AG04450 (cell line): ENCODE data around the gene MORN4. TPM values are rescaled to one million over a fixed set of nuclear protein-coding genes. Genes with fewer than 3 reads are reported as not detected.
"Not testable (repeated sequence)": the region's sequence is repeated elsewhere in the genome, so short reads cannot be mapped to it uniquely, and the experiment has no call there.

Experiments
- CTCF ChIA-PET: fragments of 300-600, 350-600 bp; formaldehyde crosslinking; extraction: SDS; loops from one replicate; lab custom pipeline; 2022; ENCODE audit warnings: antibody characterized with exemption, inconsistent platforms; lab: Charles Lee
- POLR2A ChIA-PET: fragments of 350-600 bp; formaldehyde crosslinking; extraction: SDS; loops from one replicate; lab custom pipeline; 2021; ENCODE audit warnings: antibody characterized with exemption, inconsistent platforms; lab: Yijun Ruan, JAX
- DNase-seq: peaks from one replicate; pipeline ENCODE4 v3.0.0-alpha.2; 2011; ENCODE audit warnings: low read depth, low spot score
- H3K27ac ChIP-seq: one replicate; pipeline ENCODE4 v1.5.1; 2012; ENCODE audit warnings: low read depth, low read length, control low read depth
- H3K27me3 ChIP-seq: one replicate; pipeline ENCODE4 v1.6.0; 2012; ENCODE audit warnings: low read length; ENCODE audit not compliant: control insufficient read depth, insufficient read depth
- H3K4me3 ChIP-seq: 2 replicates; pipeline ENCODE4 v1.5.1; 2011; ENCODE audit warnings: mild to moderate bottlenecking, low read depth, low read length, control low read depth
- H3K9me3 ChIP-seq: 2 replicates; pipeline ENCODE4 v1.5.1; 2012; ENCODE audit warnings: low read length; ENCODE audit not compliant: control insufficient read depth, insufficient read depth
- polyA plus RNA-seq: library from polyadenylated mRNA; depleted of rRNA; stranded (reverse); fragments of >200 nt; gene quantifications from 2 replicates; pipeline ENCODE4 v1.2.3, GENCODE V29; 2011
- TF ChIP-seq, protein P1 (sequence below): IDR thresholded peaks from 2 replicates; pipeline ENCODE4 v1.5.1; 2011; ENCODE audit warnings: low read depth, low read length, control low read depth, inconsistent platforms

Gene MORN4
- polyA plus RNA-seq, 1 experiment = 16.0 TPM

- CTCF ChIA-PET = interaction anchor here (0.7 to 1.8 kb wide), 6 partner anchors 18 to 185 kb away, joined by 3 to 13 read pairs (median 6); partner anchors contain the start of gene ANKRD2
- POLR2A ChIA-PET = interaction anchor here (0.7 to 1.7 kb wide), 5 partner anchors 9 to 41 kb away, joined by 3 to 10 read pairs (median 7); partner anchors contain the start of genes AVPI1 and PI4K2A
- peak; percentile 59 for DNase-seq
- H3K9me3 ChIP-seq = no peaks in the 10 kb centered on the region
- H3K27ac ChIP-seq = peak overlapping the region; percentile 67
- no peaks in the 10 kb centered on the region for H3K27me3 ChIP-seq
- TF ChIP-seq, protein P1, sequence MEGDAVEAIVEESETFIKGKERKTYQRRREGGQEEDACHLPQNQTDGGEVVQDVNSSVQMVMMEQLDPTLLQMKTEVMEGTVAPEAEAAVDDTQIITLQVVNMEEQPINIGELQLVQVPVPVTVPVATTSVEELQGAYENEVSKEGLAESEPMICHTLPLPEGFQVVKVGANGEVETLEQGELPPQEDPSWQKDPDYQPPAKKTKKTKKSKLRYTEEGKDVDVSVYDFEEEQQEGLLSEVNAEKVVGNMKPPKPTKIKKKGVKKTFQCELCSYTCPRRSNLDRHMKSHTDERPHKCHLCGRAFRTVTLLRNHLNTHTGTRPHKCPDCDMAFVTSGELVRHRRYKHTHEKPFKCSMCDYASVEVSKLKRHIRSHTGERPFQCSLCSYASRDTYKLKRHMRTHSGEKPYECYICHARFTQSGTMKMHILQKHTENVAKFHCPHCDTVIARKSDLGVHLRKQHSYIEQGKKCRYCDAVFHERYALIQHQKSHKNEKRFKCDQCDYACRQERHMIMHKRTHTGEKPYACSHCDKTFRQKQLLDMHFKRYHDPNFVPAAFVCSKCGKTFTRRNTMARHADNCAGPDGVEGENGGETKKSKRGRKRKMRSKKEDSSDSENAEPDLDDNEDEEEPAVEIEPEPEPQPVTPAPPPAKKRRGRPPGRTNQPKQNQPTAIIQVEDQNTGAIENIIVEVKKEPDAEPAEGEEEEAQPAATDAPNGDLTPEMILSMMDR = no peak
- no peak overlapping the region for H3K4me3 ChIP-seq
Measured at GRCh38 chr10:97648562-97649404, 15.5 kb upstream of the MORN4 start.

DNA sequence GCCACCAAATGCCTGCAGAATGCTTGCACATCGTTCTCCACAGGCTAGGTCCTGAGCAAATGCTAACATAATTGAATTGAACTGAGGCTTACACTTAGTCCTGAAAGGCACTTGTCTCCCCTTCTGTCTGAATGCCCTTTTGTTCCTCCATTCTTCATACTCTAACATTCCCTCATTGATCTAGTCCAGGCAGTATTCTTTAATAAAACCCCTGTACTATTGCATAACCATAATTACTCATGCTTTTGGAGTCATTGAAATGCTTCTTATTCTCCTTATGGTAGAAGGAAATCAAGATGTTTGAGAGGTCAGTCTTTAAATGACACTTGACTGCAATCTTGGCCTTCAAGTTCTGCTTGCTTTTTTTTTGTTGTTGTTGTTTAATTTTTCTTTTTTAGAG, 14.3 kb upstream of the MORN4 start:
- Histone ChIP-seq H3K27ac (no peak overlapping the region), H3K27me3 (no peaks in the 10 kb centered on the region), H3K9me3 (no peaks in the 10 kb centered on the region), H3K4me3 (no peak overlapping the region)
- POLR2A ChIA-PET = interaction anchor here (1.6 kb wide), 1 partner anchor 38 kb away, joined by 7 read pairs; no protein-coding TSS in a partner anchor
- CTCF ChIA-PET = interaction anchor here (1.2 to 1.3 kb wide), 2 partner anchors 17 to 184 kb away, joined by 3 read pairs; no protein-coding TSS in a partner anchor
- TF ChIP-seq, protein P1 = no peak
- DNase-seq = no peak

DNA sequence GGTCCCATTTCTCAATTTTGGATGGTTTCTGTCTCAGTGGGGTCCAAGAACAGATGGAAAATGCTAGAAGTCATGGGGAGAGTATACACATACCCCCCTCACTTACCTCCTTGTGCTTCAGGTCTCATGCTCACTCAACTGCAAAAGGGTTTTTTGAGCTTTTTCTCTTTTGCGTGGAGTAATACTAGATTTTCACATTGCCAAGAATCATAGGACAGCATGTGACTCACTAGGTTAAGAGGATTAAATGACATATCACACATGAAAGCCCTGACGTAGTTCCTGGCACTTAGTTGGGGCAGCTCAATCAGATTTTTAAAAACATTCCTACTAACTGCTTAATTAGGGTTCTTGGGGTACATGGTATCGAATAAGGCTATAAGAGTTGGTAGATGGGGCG, 11.6 kb upstream of the MORN4 start:
- no peaks in the 10 kb centered on the region for H3K27me3 ChIP-seq
- ChIA-PET CTCF (interaction anchor here (0.7 to 1.4 kb wide), 2 partner anchors 32 to 33 kb away, joined by 3 to 6 read pairs; no protein-coding TSS in a partner anchor), POLR2A (no interaction called here)
- no peak overlapping the region for H3K4me3 ChIP-seq
- no peaks in the 10 kb centered on the region; the same call in 1 of the 2 replicates for H3K9me3 ChIP-seq
- no peak overlapping the region for H3K27ac ChIP-seq
- no peak for DNase-seq
- TF ChIP-seq, protein P1 = no peak

DNA sequence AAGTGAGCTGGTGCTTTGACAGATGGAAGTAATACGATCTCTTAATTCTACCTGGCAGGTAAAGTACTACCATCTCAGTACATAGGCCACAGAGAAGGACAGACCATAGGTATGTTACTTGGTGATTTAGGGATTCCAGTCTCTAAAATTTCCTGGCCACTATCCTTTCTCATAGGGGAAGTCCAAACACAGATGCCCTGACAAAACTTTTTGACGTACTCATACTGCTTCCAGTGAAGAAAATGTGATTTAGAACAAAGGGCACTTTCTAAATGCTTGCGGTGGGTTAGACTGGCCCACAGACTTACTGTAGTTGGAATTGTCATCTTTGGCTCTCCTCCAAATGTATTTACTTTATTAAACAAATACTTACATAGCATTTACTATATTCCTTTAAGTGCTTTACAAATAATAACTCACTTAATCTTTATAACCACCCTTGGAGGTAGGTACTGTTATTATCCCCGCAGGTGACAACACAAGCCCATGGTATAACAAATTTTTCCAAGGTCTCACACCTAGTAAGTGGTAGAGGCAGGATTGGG, 10.2 kb upstream of the MORN4 start:
- TF ChIP-seq, protein P1 = no peak
- ChIA-PET CTCF (interaction anchor here (1.3 to 1.4 kb wide), 2 partner anchors 31 to 33 kb away, joined by 3 to 6 read pairs; no protein-coding TSS in a partner anchor), POLR2A (no interaction called here)

GRCh38 chr10:97642471-97643159, 9.3 kb upstream of the MORN4 start:
- ChIA-PET CTCF (interaction anchor here (0.6 to 1.3 kb wide), 2 partner anchors 11 to 30 kb away, joined by 3 to 4 read pairs; no protein-coding TSS in a partner anchor), POLR2A (interaction anchor here (3.0 kb wide), 1 partner anchor 44 kb away, joined by 19 read pairs; the partner anchor contains the start of gene AVPI1)
- not testable (repeated sequence) for H3K4me3 ChIP-seq, H3K27ac ChIP-seq, DNase-seq, H3K27me3 ChIP-seq, H3K9me3 ChIP-seq

More for the DNA sequence above, 10.2 kb upstream of the MORN4 start:
- no peak overlapping the region for H3K4me3 ChIP-seq
- DNase-seq = no peak
- H3K27ac ChIP-seq = no peak overlapping the region
- H3K27me3 ChIP-seq = no peaks in the 10 kb centered on the region
- no peaks in the 10 kb centered on the region; the same call in 1 of the 2 replicates for H3K9me3 ChIP-seq
